GM10266 (cell line): ENCODE measurements around the gene CCDC3.

ENCODE experiments used
- DNase-seq: peaks from one replicate; pipeline ENCODE4 v3.0.0; 2012; ENCODE audit errors: extremely low spot score
- TF ChIP-seq, protein P1 (sequence below): IDR thresholded peaks from 2 replicates; pipeline ENCODE4 v1.5.1; 2012; ENCODE audit warnings: mild to moderate bottlenecking, low read depth; ENCODE audit not compliant: control insufficient read depth, insufficient read depth; ENCODE audit errors: missing control alignments

CCDC3 gene

GRCh38 chr10:12949248-12949647 is 52.3 kb downstream of the CCDC3 start:
- TF ChIP-seq, protein P1, sequence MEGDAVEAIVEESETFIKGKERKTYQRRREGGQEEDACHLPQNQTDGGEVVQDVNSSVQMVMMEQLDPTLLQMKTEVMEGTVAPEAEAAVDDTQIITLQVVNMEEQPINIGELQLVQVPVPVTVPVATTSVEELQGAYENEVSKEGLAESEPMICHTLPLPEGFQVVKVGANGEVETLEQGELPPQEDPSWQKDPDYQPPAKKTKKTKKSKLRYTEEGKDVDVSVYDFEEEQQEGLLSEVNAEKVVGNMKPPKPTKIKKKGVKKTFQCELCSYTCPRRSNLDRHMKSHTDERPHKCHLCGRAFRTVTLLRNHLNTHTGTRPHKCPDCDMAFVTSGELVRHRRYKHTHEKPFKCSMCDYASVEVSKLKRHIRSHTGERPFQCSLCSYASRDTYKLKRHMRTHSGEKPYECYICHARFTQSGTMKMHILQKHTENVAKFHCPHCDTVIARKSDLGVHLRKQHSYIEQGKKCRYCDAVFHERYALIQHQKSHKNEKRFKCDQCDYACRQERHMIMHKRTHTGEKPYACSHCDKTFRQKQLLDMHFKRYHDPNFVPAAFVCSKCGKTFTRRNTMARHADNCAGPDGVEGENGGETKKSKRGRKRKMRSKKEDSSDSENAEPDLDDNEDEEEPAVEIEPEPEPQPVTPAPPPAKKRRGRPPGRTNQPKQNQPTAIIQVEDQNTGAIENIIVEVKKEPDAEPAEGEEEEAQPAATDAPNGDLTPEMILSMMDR, result no peak
- no peak for DNase-seq

DNA sequence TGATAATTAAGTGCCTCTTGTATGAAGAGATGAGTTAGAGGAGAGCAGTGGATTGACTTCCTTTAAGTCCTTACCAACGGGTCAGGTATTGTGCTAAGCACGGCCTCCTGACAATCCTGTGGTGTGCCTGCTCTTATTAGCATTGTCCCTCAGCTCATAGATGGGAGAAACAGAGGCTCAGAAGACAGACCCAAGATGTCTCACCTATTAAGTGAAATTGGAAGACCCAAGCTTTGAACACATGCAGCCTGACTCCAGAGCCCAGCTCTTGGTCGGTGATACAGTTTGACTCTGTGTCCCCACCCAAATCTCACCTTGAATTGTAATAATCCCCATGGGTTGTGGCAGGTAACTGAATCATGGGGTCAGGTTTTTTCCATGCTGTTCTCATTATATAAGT is 53.8 kb downstream of the CCDC3 start:
- TF ChIP-seq, protein P1, result no peak

GRCh38 chr10:12946372-12946771 is 55.1 kb downstream of the CCDC3 start:
- TF ChIP-seq, protein P1, result no peak
- no peak for DNase-seq

More for the DNA sequence above, 53.8 kb downstream of the CCDC3 start:
- no peak for DNase-seq

- no peak for DNase-seq
- TF ChIP-seq, protein P1, result no peak
Observed at GRCh38 chr10:12945690-12946359, 55.7 kb downstream of the CCDC3 start.

GRCh38 chr10:12944931-12945330 is 56.6 kb downstream of the CCDC3 start:
- DNase-seq, result no peak
- TF ChIP-seq, protein P1, result no peak

- no peak for DNase-seq
- TF ChIP-seq, protein P1, result no peak
Observed at GRCh38 chr10:12943425-12943824, 58.1 kb downstream of the CCDC3 start.

DNA sequence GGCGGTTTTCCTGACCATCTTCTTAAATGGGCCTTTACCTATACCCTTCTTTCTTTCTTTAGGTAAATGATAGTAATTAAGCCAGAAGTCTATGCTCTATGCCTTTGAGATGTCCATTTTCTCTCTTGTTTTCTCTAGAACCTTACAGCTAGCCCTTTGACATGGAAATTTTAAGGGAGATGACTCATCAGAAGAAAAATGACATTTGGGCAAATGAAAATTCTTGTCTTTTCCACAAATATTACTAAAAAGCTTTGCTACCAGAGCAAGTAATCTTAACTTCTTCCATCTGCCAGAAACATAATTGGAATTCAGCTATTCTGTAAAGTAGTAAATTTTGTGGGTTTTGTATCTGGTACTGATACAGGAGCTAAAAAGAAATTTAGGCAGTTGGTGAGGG is 59.5 kb downstream of the CCDC3 start:
- TF ChIP-seq, protein P1, result no peak
- no peak for DNase-seq
